Activated CD4-positive, alpha-beta memory T cell treated with anti-CD3 and anti-CD28 coated beads for 36 hours (primary cell): ENCODE data around the gene MOBP. TPM values are rescaled to one million over a fixed set of nuclear protein-coding genes. Genes with fewer than 3 reads are reported as not detected.

Experiments used
- total RNA-seq, 2 experiments: library from RNA; stranded (reverse); gene quantifications; one replicate each; pipeline ENCODE4 v1.2.3, GENCODE V29; 2021

MOBP gene
- total RNA-seq, 2 experiments from 2014 or later, result not detected

Other genes starting within 250 kb of the MOBP start
- under 1 TPM; 0.07 to 0.21 TPM for gene CX3CR1, start 187.6 kb upstream of the MOBP start, total RNA-seq
- under 1 TPM; 0.48 to 0.51 TPM for gene CCR8, start 138.0 kb upstream of the MOBP start, total RNA-seq
- 10 to 100 TPM; 23.1 to 24.9 TPM for gene SLC25A38, start 84.3 kb upstream of the MOBP start, total RNA-seq
- 1,000 to 10,000 TPM; 2,627 to 2,738 TPM for gene RPSA, start 61.0 kb upstream of the MOBP start, total RNA-seq